ENCODE results near the gene PRICKLE2. TPM values are rescaled to one million over a fixed set of nuclear protein-coding genes. Genes with fewer than 3 reads are reported as not detected.

Gene PRICKLE2
- total RNA-seq, 2 experiments from 2014 or later: not detected

- peaks cover 6% of the 10 kb centered on the region for H3K27me3 Mint-ChIP-seq
- ChIA-PET CTCF (no interaction called here), POLR2A (no interaction called here)
- DNase-seq: no peak
- H3K9me3 Mint-ChIP-seq: no peaks in the 10 kb centered on the region
- H3K36me3 Mint-ChIP-seq (ENCODE audit: low read depth): no peaks in the 10 kb centered on the region
- no peaks in the 10 kb centered on the region for H3K4me1 Mint-ChIP-seq (ENCODE audit: low read depth)
- ATAC-seq: no peak
- no peak for TF ChIP-seq CTCF (IDR thresholded peaks at IDR 0.05)
- H3K4me3 Mint-ChIP-seq: no peak overlapping the region
- intact Hi-C loops (cut with micrococcal nuclease): no loop called here
- H3K27ac Mint-ChIP-seq: no peak overlapping the region
These were observed 39.8 kb downstream of the PRICKLE2 start for GRCh38 chr3:64185436-64185835.

GRCh38 chr3:64184621-64185020 is 40.6 kb downstream of the PRICKLE2 start:
- H3K9me3 Mint-ChIP-seq: no peaks in the 10 kb centered on the region
- H3K4me3 Mint-ChIP-seq: no peak overlapping the region
- ChIA-PET CTCF (no interaction called here), POLR2A (no interaction called here)
- no peak for DNase-seq
- intact Hi-C loops (cut with micrococcal nuclease): no loop called here
- H3K27me3 Mint-ChIP-seq: peaks cover 6% of the 10 kb centered on the region
- H3K36me3 Mint-ChIP-seq (ENCODE audit: low read depth): no peaks in the 10 kb centered on the region
- TF ChIP-seq CTCF (IDR thresholded peaks at IDR 0.05): no peak
- H3K27ac Mint-ChIP-seq: no peak overlapping the region
- H3K4me1 Mint-ChIP-seq (ENCODE audit: low read depth): no peaks in the 10 kb centered on the region
- no peak for ATAC-seq

GRCh38 chr3:64179860-64180259 is 45.4 kb downstream of the PRICKLE2 start:
- H3K27ac Mint-ChIP-seq: no peak overlapping the region
- intact Hi-C loops (cut with micrococcal nuclease): no loop called here
- ChIA-PET CTCF (no interaction called here), POLR2A (no interaction called here)
- DNase-seq (no peak), ATAC-seq (no peak)
- H3K27me3 Mint-ChIP-seq: peaks cover 8% of the 10 kb centered on the region
- peaks cover 1% of the 10 kb centered on the region for H3K9me3 Mint-ChIP-seq
- H3K4me1 Mint-ChIP-seq (ENCODE audit: low read depth): no peaks in the 10 kb centered on the region
- no peak for TF ChIP-seq CTCF (IDR thresholded peaks at IDR 0.05)
- no peaks in the 10 kb centered on the region for H3K36me3 Mint-ChIP-seq (ENCODE audit: low read depth)
- H3K4me3 Mint-ChIP-seq: no peak overlapping the region

GRCh38 chr3:64179249-64179648 is 46.0 kb downstream of the PRICKLE2 start:
- ATAC-seq (no peak), DNase-seq (no peak)
- intact Hi-C loops (cut with micrococcal nuclease): no loop called here
- H3K4me1 Mint-ChIP-seq (ENCODE audit: low read depth): no peaks in the 10 kb centered on the region
- ChIA-PET POLR2A (no interaction called here), CTCF (no interaction called here)
- TF ChIP-seq CTCF (IDR thresholded peaks at IDR 0.05): no peak
- no peak overlapping the region for H3K4me3 Mint-ChIP-seq
- H3K36me3 Mint-ChIP-seq (ENCODE audit: low read depth): no peaks in the 10 kb centered on the region
- H3K27me3 Mint-ChIP-seq: peaks cover 8% of the 10 kb centered on the region
- H3K27ac Mint-ChIP-seq: no peak overlapping the region
- H3K9me3 Mint-ChIP-seq: peaks cover 1% of the 10 kb centered on the region

GRCh38 chr3:64178419-64178818 is 46.8 kb downstream of the PRICKLE2 start:
- ATAC-seq (no peak), DNase-seq (no peak)
- Mint-ChIP-seq H3K4me1 (ENCODE audit: low read depth) (no peaks in the 10 kb centered on the region), H3K4me3 (no peak overlapping the region), H3K27ac (no peak overlapping the region), H3K36me3 (ENCODE audit: low read depth) (no peaks in the 10 kb centered on the region), H3K9me3 (peaks cover 1% of the 10 kb centered on the region), H3K27me3 (peaks cover 8% of the 10 kb centered on the region)
- no peak for TF ChIP-seq CTCF (IDR thresholded peaks at IDR 0.05)
- intact Hi-C loops (cut with micrococcal nuclease): no loop called here
- POLR2A ChIA-PET: no interaction called here
- CTCF ChIA-PET: no interaction called here
